Lung (tissue), 16 donors: ENCODE measurements around the gene CYP2C18. TPM values are rescaled to one million over a fixed set of nuclear protein-coding genes. Genes with fewer than 3 reads are reported as not detected.
A peak's percentile ranks its signal among the peaks of the same experiment; 100 is the strongest.
"Not testable (repeated sequence)": the region's sequence is repeated elsewhere in the genome, so short reads cannot be mapped to it uniquely, and the experiment has no call there.

Experiments used
- ATAC-seq: fragments of 200-7000 bp; cut with Tn5 transposase; one replicate; pipeline ENCODE4 v1.9.1; 2020; ENCODE audit warnings: moderate number of reproducible peaks; ENCODE audit not compliant: insufficient read depth, low FRiP score
- DNase-seq, 3 donors: peaks; one replicate each; pipeline ENCODE4 v3.0.0-alpha.2; 2013 to 2017
- H3K27ac ChIP-seq, 2 donors: one replicate each; pipeline ENCODE4 v1.5.1; 2013; ENCODE audit warnings: mild to moderate bottlenecking in 2 of 2, moderate library complexity in 2 of 2, control low read depth in 1 of 2, inconsistent platforms in 1 of 2, low read depth in 1 of 2, low read length in 1 of 2
- H3K27me3 ChIP-seq, 3 donors: one replicate each; pipeline ENCODE4 v1.5.1; 2013; ENCODE audit warnings: low read length in 2 of 3; ENCODE audit not compliant: control insufficient read depth in 3 of 3, insufficient read depth in 3 of 3
- H3K36me3 ChIP-seq, 4 donors: one replicate each; pipeline ENCODE4 v1.5.1; 2013; ENCODE audit warnings: low read length in 4 of 4, mild to moderate bottlenecking in 1 of 4, moderate library complexity in 1 of 4; ENCODE audit not compliant: control insufficient read depth in 4 of 4, insufficient read depth in 4 of 4
- H3K4me1 ChIP-seq, 5 donors: one replicate each; pipeline ENCODE4 v1.5.1; 2013; ENCODE audit warnings: low read length in 5 of 5, mild to moderate bottlenecking in 2 of 5, moderate library complexity in 1 of 5; ENCODE audit not compliant: control insufficient read depth in 5 of 5, insufficient read depth in 5 of 5
- H3K4me3 ChIP-seq: one replicate; pipeline ENCODE4 v1.5.1; 2013; ENCODE audit warnings: mild to moderate bottlenecking, control low read depth, moderate library complexity
- H3K9ac ChIP-seq, 2 donors: one replicate each; pipeline ENCODE4 v1.5.1; 2013; ENCODE audit warnings: low read length in 2 of 2, control low read depth in 1 of 2; ENCODE audit not compliant: insufficient read depth in 1 of 2
- H3K9me3 ChIP-seq, 4 donors: one replicate each; pipeline ENCODE4 v1.5.1; 2013; ENCODE audit warnings: low read length in 3 of 4, mild to moderate bottlenecking in 1 of 4, moderate library complexity in 1 of 4; ENCODE audit not compliant: control insufficient read depth in 4 of 4, insufficient read depth in 3 of 4
- CTCF ChIP-seq: IDR thresholded peaks from 2 replicates; pipeline ENCODE4 v1.5.1; 2012; ENCODE audit warnings: mild to moderate bottlenecking; ENCODE audit errors: control extremely low read depth, extremely low read depth
- WGBS, 2 donors: extraction: QIAGEN DNeasy Blood & Tissue Kit; methylation state at CpG; one replicate each; pipeline ENCODE4 v1.1.7; 2013; 5-methylcytosine and 5-hydroxymethylcytosine counted together
- long read RNA-seq, 5 donors: transcript quantifications; one replicate each; lab custom pipeline, GENCODE V29; 2026
- polyA plus RNA-seq, 2 donors: library from polyadenylated mRNA; stranded (reverse); fragments of 200-250 nt; gene quantifications; one replicate each; pipeline ENCODE4 v1.2.1, GENCODE V29; 2013
- total RNA-seq, 2 donors: library from RNA; depleted of rRNA in 1 of 2; stranded (reverse); fragments of >200 nt in 1 of 2; gene quantifications; one replicate each; pipeline ENCODE4 v1.2.1, GENCODE V29; 2014 to 2021
- donor health status: control.
- donor health status: control.
- donor health status: Bipolar disorder and iron deficiency.
- donor health status: healthy.
- donor health status: DM: yes; HTN: yes; CAD: no.

The CYP2C18 gene
- 1 to 10 TPM; 1.4 to 4.5 TPM for total RNA-seq
- polyA plus RNA-seq, result under 1 TPM; 0.39 to 0.74 TPM
- long read RNA-seq, donor 1, result 0 reads
- long read RNA-seq, donor 2, result 0 reads
- long read RNA-seq, donor 3, result 0 reads
- long read RNA-seq, donor 4, result 0 reads
- long read RNA-seq, donor 5, result 0 reads

- Histone ChIP-seq H3K27ac (peak within 1 kb of the TSS in 1 of 2 donors; percentile 22), H3K27me3 (no peaks in the 10 kb centered on the region), H3K9me3 (peaks cover 0 to 8% (median 0%) of the 10 kb centered on the region in 4 donors), H3K36me3 (no peaks in the 10 kb centered on the region), H3K4me1 (peaks cover 0 to 3% (median 0%) of the 10 kb centered on the region in 5 donors), H3K9ac (no peak within 1 kb of the TSS), H3K4me3 (no peak within 1 kb of the TSS)
- 72 to 80% methylated on average over 10 of the region's 10 CpGs for WGBS, 2 donors
- ATAC-seq, result no peak
- no peak for DNase-seq
- TF ChIP-seq CTCF, result no peak
Observed at GRCh38 chr10:94683214-94684054, at the start of gene CYP2C18. TSS of gene CYP2C18 (plus strand) at chr10:94683729. CDS start at chr10:94683820, 91 bp downstream.

- H3K9me3 ChIP-seq, H3K9ac ChIP-seq, H3K27me3 ChIP-seq, DNase-seq, ATAC-seq, H3K27ac ChIP-seq, H3K36me3 ChIP-seq, H3K4me1 ChIP-seq, H3K4me3 ChIP-seq: not testable (repeated sequence)
- WGBS, 2 donors, result 96 to 98% methylated on average over 4 of the region's 4 CpGs
Observed at GRCh38 chr10:94638097-94638496, 45.4 kb upstream of the CYP2C18 start.

- H3K27ac ChIP-seq, result no peak overlapping the region
- H3K9me3 ChIP-seq, result peaks cover 0 to 4% (median 0%) of the 10 kb centered on the region in 4 donors
- 91 to 92% methylated on average over 8 of the region's 8 CpGs for WGBS, 2 donors
- TF ChIP-seq CTCF, result no peak
- H3K27me3 ChIP-seq, result no peaks in the 10 kb centered on the region
- ATAC-seq, result no peak
- no peak for DNase-seq
- no peak overlapping the region for H3K4me3 ChIP-seq
- no peaks in the 10 kb centered on the region for H3K36me3 ChIP-seq
- no peaks in the 10 kb centered on the region for H3K4me1 ChIP-seq
- H3K9ac ChIP-seq, result no peak overlapping the region
Observed at GRCh38 chr10:94639902-94640301, 43.6 kb upstream of the CYP2C18 start.

GRCh38 chr10:94640562-94640961, 43.0 kb upstream of the CYP2C18 start:
- ATAC-seq (no peak), DNase-seq (no peak)
- no peak overlapping the region for H3K4me3 ChIP-seq
- no peak for TF ChIP-seq CTCF
- H3K4me1 ChIP-seq, result no peaks in the 10 kb centered on the region
- no peaks in the 10 kb centered on the region for H3K27me3 ChIP-seq
- H3K9me3 ChIP-seq, result peaks cover 0 to 4% (median 0%) of the 10 kb centered on the region in 4 donors
- no peak overlapping the region for H3K27ac ChIP-seq
- no peak overlapping the region for H3K9ac ChIP-seq
- WGBS, 2 donors, result 33 to 59% methylated on average over 3 of the region's 3 CpGs
- no peaks in the 10 kb centered on the region for H3K36me3 ChIP-seq
